ENCODE data around the gene TACC2. TPM values are rescaled to one million over a fixed set of nuclear protein-coding genes. Genes with fewer than 3 reads are reported as not detected.

The TACC2 gene
- total RNA-seq, 1 donor from 2014 or later, result 32.2 TPM

DNA sequence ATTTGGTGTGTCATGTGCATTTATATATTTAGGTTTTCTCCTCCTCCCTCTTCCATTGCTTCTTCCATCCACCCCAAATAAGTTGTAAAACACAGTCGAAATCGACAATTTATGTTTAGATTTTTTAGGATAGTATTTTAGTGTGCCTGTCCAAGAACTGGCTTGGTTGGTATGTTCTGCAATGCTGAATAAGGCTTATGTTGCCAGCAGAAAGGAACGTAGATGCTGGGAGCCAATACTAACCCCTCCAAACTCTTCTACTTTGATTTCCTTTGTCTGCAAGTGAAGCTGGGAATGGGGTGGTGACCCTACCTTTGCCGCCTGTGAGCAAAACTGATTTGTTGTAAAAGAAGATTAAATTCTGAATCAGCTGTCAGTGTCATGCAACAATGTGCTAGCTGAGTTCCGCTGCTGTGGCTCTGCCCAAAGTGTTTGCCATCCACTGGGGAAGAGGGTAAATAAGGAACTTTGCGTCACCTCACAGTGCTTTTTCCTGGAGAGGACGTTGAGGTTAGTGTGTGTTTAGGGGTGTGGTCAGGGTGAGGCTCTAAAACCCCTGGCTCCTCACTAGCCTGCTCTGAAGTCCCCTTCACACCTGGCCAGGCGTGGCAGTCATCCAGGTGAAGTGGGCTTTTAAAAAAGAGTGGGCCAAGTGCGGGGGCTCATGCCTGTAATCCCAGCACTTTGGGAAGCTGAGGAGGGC lies 44.4 kb downstream of the TACC2 start:
- Mint-ChIP-seq H3K4me1 (ENCODE audit: unreplicated experiment) (no peaks in the 10 kb centered on the region), H3K36me3 (ENCODE audit: low read depth, unreplicated experiment) (no peaks in the 10 kb centered on the region), H3K4me3 (ENCODE audit: unreplicated experiment) (no peak overlapping the region), H3K27ac (ENCODE audit: unreplicated experiment) (no peak overlapping the region), H3K27me3 (ENCODE audit: unreplicated experiment) (peaks cover 2% of the 10 kb centered on the region), H3K9me3 (ENCODE audit: unreplicated experiment) (no peaks in the 10 kb centered on the region)
- TF ChIP-seq, protein P1, sequence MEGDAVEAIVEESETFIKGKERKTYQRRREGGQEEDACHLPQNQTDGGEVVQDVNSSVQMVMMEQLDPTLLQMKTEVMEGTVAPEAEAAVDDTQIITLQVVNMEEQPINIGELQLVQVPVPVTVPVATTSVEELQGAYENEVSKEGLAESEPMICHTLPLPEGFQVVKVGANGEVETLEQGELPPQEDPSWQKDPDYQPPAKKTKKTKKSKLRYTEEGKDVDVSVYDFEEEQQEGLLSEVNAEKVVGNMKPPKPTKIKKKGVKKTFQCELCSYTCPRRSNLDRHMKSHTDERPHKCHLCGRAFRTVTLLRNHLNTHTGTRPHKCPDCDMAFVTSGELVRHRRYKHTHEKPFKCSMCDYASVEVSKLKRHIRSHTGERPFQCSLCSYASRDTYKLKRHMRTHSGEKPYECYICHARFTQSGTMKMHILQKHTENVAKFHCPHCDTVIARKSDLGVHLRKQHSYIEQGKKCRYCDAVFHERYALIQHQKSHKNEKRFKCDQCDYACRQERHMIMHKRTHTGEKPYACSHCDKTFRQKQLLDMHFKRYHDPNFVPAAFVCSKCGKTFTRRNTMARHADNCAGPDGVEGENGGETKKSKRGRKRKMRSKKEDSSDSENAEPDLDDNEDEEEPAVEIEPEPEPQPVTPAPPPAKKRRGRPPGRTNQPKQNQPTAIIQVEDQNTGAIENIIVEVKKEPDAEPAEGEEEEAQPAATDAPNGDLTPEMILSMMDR (IDR thresholded peaks at IDR 0.05; ENCODE audit: unreplicated experiment), result no peak
- no peak for DNase-seq (ENCODE audit: low spot score)

DNA sequence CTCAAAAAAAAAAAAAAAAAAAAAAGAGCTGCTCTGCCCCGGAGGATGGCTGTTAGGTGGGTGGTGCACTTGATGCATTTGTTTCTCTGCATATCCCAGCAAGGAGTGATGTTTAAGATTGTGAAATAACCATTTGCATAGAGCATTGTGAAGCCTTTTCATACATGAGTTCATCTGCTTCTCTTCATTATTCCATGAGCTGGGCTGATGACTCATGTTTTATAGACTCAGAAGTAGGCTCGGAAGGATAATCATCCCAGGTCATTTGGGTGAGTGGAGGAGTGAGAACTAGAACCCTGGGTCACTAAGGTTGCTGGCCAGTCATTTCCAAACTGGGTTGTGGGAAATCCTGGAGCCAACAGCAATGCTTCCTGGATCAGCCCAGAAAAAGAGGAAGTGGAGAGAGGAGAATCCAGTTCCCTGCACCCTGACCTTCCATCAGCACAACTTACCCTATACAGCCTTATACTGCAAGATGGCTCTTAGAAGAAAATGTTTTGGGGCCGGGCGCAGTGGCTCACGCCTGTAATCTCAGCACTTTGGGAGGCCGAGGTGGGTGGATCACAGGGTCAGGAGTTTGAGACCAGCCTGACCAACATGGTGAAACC lies 45.3 kb downstream of the TACC2 start:
- no peak overlapping the region for H3K4me3 Mint-ChIP-seq (ENCODE audit: unreplicated experiment)
- H3K4me1 Mint-ChIP-seq (ENCODE audit: unreplicated experiment), result no peaks in the 10 kb centered on the region
- DNase-seq (ENCODE audit: low spot score), result no peak
- TF ChIP-seq, protein P1 (IDR thresholded peaks at IDR 0.05; ENCODE audit: unreplicated experiment), result no peak
- no peaks in the 10 kb centered on the region for H3K36me3 Mint-ChIP-seq (ENCODE audit: low read depth, unreplicated experiment)
- no peak overlapping the region for H3K27ac Mint-ChIP-seq (ENCODE audit: unreplicated experiment)
- H3K9me3 Mint-ChIP-seq (ENCODE audit: unreplicated experiment), result no peaks in the 10 kb centered on the region
- H3K27me3 Mint-ChIP-seq (ENCODE audit: unreplicated experiment), result peaks cover 2% of the 10 kb centered on the region

DNA sequence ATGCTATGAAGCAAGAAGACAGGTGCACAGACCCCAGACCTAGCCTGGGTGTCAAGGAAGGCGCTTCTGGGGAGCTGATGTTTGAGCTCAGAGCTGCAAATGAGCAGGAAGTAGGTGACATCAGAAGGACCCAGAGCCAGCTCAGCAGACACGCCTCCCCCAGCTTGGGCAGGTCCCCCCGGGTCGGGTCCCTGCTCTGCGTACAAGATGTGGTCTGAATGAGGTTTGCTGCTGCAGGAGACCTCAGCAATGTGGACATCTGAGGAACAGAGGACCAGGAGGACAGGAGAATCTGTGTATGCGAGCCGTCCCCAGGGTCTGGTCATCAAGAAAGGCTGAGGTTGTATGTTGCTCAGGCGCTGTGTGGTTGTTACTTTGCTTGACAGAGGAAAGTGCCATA lies 51.8 kb downstream of the TACC2 start:
- Mint-ChIP-seq H3K27me3 (ENCODE audit: unreplicated experiment) (peaks cover 7% of the 10 kb centered on the region), H3K36me3 (ENCODE audit: low read depth, unreplicated experiment) (no peaks in the 10 kb centered on the region), H3K9me3 (ENCODE audit: unreplicated experiment) (no peaks in the 10 kb centered on the region), H3K4me1 (ENCODE audit: unreplicated experiment) (no peaks in the 10 kb centered on the region), H3K4me3 (ENCODE audit: unreplicated experiment) (no peak overlapping the region), H3K27ac (ENCODE audit: unreplicated experiment) (no peak overlapping the region)
- DNase-seq (ENCODE audit: low spot score), result no peak
- TF ChIP-seq, protein P1 (IDR thresholded peaks at IDR 0.05; ENCODE audit: unreplicated experiment), result no peak

DNA sequence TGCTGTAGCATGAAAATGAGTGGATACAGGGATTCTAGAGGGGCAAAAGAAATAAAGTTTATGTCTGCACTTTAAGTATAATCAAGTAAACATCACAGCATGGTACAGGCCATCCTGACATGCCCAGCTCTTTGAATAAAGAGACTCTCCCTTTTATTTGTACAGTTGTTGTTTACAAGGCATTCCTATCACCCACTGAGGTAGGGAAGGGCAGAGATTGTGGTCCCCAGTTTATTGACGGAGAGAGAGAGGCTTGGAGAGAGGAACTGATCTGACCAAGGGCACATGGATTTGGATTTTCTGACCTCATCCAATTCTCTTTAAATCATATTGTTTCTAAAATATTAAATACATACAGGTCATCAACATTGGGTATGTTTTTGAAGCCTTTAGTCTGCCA lies 53.9 kb downstream of the TACC2 start:
- DNase-seq (ENCODE audit: low spot score), result no peak
- H3K4me1 Mint-ChIP-seq (ENCODE audit: unreplicated experiment), result no peaks in the 10 kb centered on the region
- no peak overlapping the region for H3K4me3 Mint-ChIP-seq (ENCODE audit: unreplicated experiment)
- TF ChIP-seq, protein P1 (IDR thresholded peaks at IDR 0.05; ENCODE audit: unreplicated experiment), result no peak
- no peak overlapping the region for H3K27ac Mint-ChIP-seq (ENCODE audit: unreplicated experiment)
- no peaks in the 10 kb centered on the region for H3K36me3 Mint-ChIP-seq (ENCODE audit: low read depth, unreplicated experiment)
- peaks cover 4% of the 10 kb centered on the region for H3K27me3 Mint-ChIP-seq (ENCODE audit: unreplicated experiment)
- H3K9me3 Mint-ChIP-seq (ENCODE audit: unreplicated experiment), result no peaks in the 10 kb centered on the region

DNA sequence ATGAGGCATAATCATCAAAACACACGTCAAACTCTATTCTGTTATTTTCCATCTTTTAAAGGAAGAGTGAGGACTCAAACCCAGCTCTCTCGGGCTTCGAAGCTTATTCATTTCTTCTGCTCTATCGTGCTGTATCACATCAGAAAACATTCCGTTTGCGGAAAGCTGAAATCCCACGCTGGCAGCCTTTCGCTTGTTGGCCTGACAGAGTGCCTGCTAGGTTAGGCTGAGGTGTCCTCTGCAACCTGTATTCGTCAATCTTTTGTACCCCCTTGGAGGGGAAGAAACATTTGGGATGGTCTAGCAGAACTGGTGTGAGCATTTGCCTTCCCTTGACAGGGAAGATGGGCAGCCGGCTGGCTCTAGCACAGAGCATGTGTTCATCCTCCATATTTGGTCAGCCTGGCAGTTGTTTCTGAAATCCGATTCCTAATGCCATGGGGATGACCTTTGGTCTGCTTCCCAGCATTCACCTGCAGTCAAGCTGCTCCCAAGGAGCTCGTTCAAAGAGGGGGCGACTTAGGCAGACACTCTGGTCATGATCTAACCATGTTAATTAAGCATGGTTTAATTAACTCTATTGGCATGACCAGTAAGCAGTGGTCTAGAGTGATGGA lies 55.2 kb downstream of the TACC2 start:
- TF ChIP-seq, protein P1 (IDR thresholded peaks at IDR 0.05; ENCODE audit: unreplicated experiment), result no peak
- Mint-ChIP-seq H3K4me1 (ENCODE audit: unreplicated experiment) (no peaks in the 10 kb centered on the region), H3K4me3 (ENCODE audit: unreplicated experiment) (no peak overlapping the region), H3K9me3 (ENCODE audit: unreplicated experiment) (no peaks in the 10 kb centered on the region), H3K36me3 (ENCODE audit: low read depth, unreplicated experiment) (no peaks in the 10 kb centered on the region), H3K27me3 (ENCODE audit: unreplicated experiment) (peaks cover 4% of the 10 kb centered on the region), H3K27ac (ENCODE audit: unreplicated experiment) (no peak overlapping the region)
- no peak for DNase-seq (ENCODE audit: low spot score)
